Mesendoderm (in vitro differentiated cells): Measurements from ENCODE around the gene CTSW.

Experiments
- DNase-seq: peaks from one replicate; pipeline ENCODE4 v3.0.0; 2013
- H2AK5ac ChIP-seq: 2 replicates; pipeline ENCODE4 v1.6.1; 2013; ENCODE audit warnings: low read length, inconsistent platforms
- H2BK120ac ChIP-seq: 2 replicates; pipeline ENCODE4 v1.6.1; 2013; ENCODE audit warnings: low read depth, mild to moderate bottlenecking, low read length, moderate library complexity, mixed read lengths
- H2BK15ac ChIP-seq: replicated peaks from 2 replicates; pipeline ENCODE4 v1.6.1; 2013; ENCODE audit warnings: low read depth, mild to moderate bottlenecking, moderate library complexity
- H2BK5ac ChIP-seq: 2 replicates; pipeline ENCODE4 v1.6.1; 2013; ENCODE audit warnings: low read length, inconsistent platforms
- H3K18ac ChIP-seq: 2 replicates; pipeline ENCODE4 v1.6.1; 2013; ENCODE audit warnings: mild to moderate bottlenecking, low read length, mixed read lengths
- H3K23ac ChIP-seq: one replicate; pipeline ENCODE4 v1.6.1; 2013; ENCODE audit warnings: low read length
- H3K27ac ChIP-seq: 2 replicates; pipeline ENCODE4 v1.5.1; 2013; ENCODE audit warnings: low read depth, mild to moderate bottlenecking, inconsistent platforms, low read length, moderate library complexity
- H3K27me3 ChIP-seq: 2 replicates; pipeline ENCODE4 v1.6.1; 2013; ENCODE audit warnings: low read length, control low read depth, mild to moderate bottlenecking, inconsistent platforms; ENCODE audit not compliant: insufficient read depth, poor library complexity
- H3K36me3 ChIP-seq: 2 replicates; pipeline ENCODE4 v1.6.1; 2013; ENCODE audit warnings: low read length, inconsistent platforms; ENCODE audit not compliant: control insufficient read depth, insufficient read depth
- H3K4ac ChIP-seq: one replicate; pipeline ENCODE4 v1.6.1; 2013; ENCODE audit warnings: low read depth, mild to moderate bottlenecking, low read length, moderate library complexity
- H3K4me1 ChIP-seq: 2 replicates; pipeline ENCODE4 v1.6.1; 2013; ENCODE audit warnings: low read depth, low read length, inconsistent platforms; ENCODE audit not compliant: control insufficient read depth
- H3K4me2 ChIP-seq: 2 replicates; pipeline ENCODE4 v1.6.1; 2013; ENCODE audit warnings: low read length
- H3K4me3 ChIP-seq: 2 replicates; pipeline ENCODE4 v1.5.1; 2013; ENCODE audit warnings: mild to moderate bottlenecking, low read length
- H3K56ac ChIP-seq: one replicate; pipeline ENCODE4 v1.6.1; 2013; ENCODE audit warnings: low read length
- H3K79me1 ChIP-seq: 2 replicates; pipeline ENCODE4 v1.6.1; 2013; ENCODE audit warnings: low read length, inconsistent platforms
- H3K79me2 ChIP-seq: 2 replicates; pipeline ENCODE4 v1.6.1; 2013; ENCODE audit warnings: mild to moderate bottlenecking, low read length; ENCODE audit not compliant: control insufficient read depth, insufficient read depth
- H3K9ac ChIP-seq: 2 replicates; pipeline ENCODE4 v1.6.1; 2013; ENCODE audit warnings: low read length, inconsistent platforms
- H4K5ac ChIP-seq: one replicate; pipeline ENCODE4 v1.6.1; 2013; ENCODE audit warnings: low read length
- H4K8ac ChIP-seq: one replicate; pipeline ENCODE4 v1.6.1; 2013; ENCODE audit warnings: low read depth, mild to moderate bottlenecking, control low read depth, low read length, moderate library complexity
- WGBS: extraction: QIAGEN DNeasy Blood & Tissue Kit; methylation state at CpG from one replicate; pipeline ENCODE4 v1.1.7; 2013; ENCODE audit warnings: low lambda C conversion rate, missing lambda C conversion rate; ENCODE audit not compliant: insufficient coverage; ENCODE audit errors: extremely low coverage; 5-methylcytosine and 5-hydroxymethylcytosine counted together

The CTSW gene

GRCh38 chr11:65854161-65854592 lies 25.5 kb upstream of the CTSW start:
- peak; percentile 0 for DNase-seq
- Histone ChIP-seq H3K4ac (no peak overlapping the region), H3K79me1 (peaks cover 20% of the 10 kb centered on the region), H4K8ac (no peak overlapping the region), H3K4me1 (peaks cover 3% of the 10 kb centered on the region), H3K4me2 (no peak overlapping the region), H3K79me2 (peaks cover 36% of the 10 kb centered on the region), H3K23ac (no peak overlapping the region), H2AK5ac (no peak overlapping the region), H4K5ac (no peak overlapping the region), H3K27ac (no peak overlapping the region), H3K18ac (no peak overlapping the region), H2BK15ac (no peak overlapping the region), H3K27me3 (no peaks in the 10 kb centered on the region), H2BK5ac (no peak overlapping the region), H3K36me3 (peaks cover 23% of the 10 kb centered on the region), H3K56ac (no peak overlapping the region), H2BK120ac (no peak overlapping the region), H3K9ac (no peak overlapping the region), H3K4me3 (no peak overlapping the region)
- WGBS, result no CpG with 5 or more reads among the region's 4 CpGs

GRCh38 chr11:65854852-65855837 lies 24.5 kb upstream of the CTSW start:
- WGBS, result no CpG with 5 or more reads among the region's 15 CpGs
- no peak overlapping the region for H3K27ac ChIP-seq

GRCh38 chr11:65855927-65856363 lies 23.7 kb upstream of the CTSW start:
- no peak overlapping the region for H3K27ac ChIP-seq

More at GRCh38 chr11:65854852-65855837, 24.5 kb upstream of the CTSW start:
- Histone ChIP-seq H4K8ac (no peak overlapping the region), H2BK5ac (no peak overlapping the region), H3K9ac (no peak overlapping the region), H2BK15ac (no peak overlapping the region), H4K5ac (no peak overlapping the region), H3K79me2 (peaks cover 36% of the 10 kb centered on the region), H3K4me2 (no peak overlapping the region), H3K56ac (no peak overlapping the region), H2AK5ac (no peak overlapping the region), H3K23ac (no peak overlapping the region), H3K27me3 (no peaks in the 10 kb centered on the region), H3K79me1 (peaks cover 20% of the 10 kb centered on the region), H3K36me3 (peaks cover 23% of the 10 kb centered on the region), H3K18ac (no peak overlapping the region), H2BK120ac (no peak overlapping the region), H3K4me1 (peaks cover 3% of the 10 kb centered on the region), H3K4me3 (no peak overlapping the region), H3K4ac (no peak overlapping the region)
- no peak for DNase-seq

GRCh38 chr11:65856689-65857499 lies 22.7 kb upstream of the CTSW start:
- H3K36me3 ChIP-seq, result peaks cover 23% of the 10 kb centered on the region
- H4K8ac ChIP-seq, result peak overlapping the region; percentile 60
- H3K9ac ChIP-seq, result peak overlapping the region; percentile 98
- H2AK5ac ChIP-seq, result peak overlapping the region; percentile 45
- peaks cover 45% of the 10 kb centered on the region for H3K79me2 ChIP-seq
- no CpG with 5 or more reads among the region's 57 CpGs for WGBS
- peak overlapping the region; percentile 96 for H3K18ac ChIP-seq
- H3K4ac ChIP-seq, result peak overlapping the region; percentile 85
- H3K56ac ChIP-seq, result peak overlapping the region; percentile 99
- H2BK15ac ChIP-seq, result no peak overlapping the region
- DNase-seq, result peak; percentile 76
- peaks cover 29% of the 10 kb centered on the region for H3K79me1 ChIP-seq
- no peak overlapping the region for H3K23ac ChIP-seq
- no peak overlapping the region for H4K5ac ChIP-seq
- peak overlapping the region; percentile 76 for H2BK5ac ChIP-seq
- H3K4me2 ChIP-seq, result peak overlapping the region; percentile 71
- H3K4me3 ChIP-seq, result peak overlapping the region; percentile 48
- H3K4me1 ChIP-seq, result peaks cover 3% of the 10 kb centered on the region
- no peaks in the 10 kb centered on the region for H3K27me3 ChIP-seq
- H2BK120ac ChIP-seq, result no peak overlapping the region
- peak overlapping the region; percentile 98 for H3K27ac ChIP-seq

More at GRCh38 chr11:65855927-65856363, 23.7 kb upstream of the CTSW start:
- Histone ChIP-seq H3K56ac (peak overlapping the region; percentile 99), H4K5ac (no peak overlapping the region), H4K8ac (no peak overlapping the region), H3K27me3 (no peaks in the 10 kb centered on the region), H3K23ac (no peak overlapping the region), H2BK120ac (no peak overlapping the region), H3K18ac (no peak overlapping the region), H2BK5ac (no peak overlapping the region), H3K4ac (no peak overlapping the region), H3K9ac (peak overlapping the region; percentile 98), H3K36me3 (peaks cover 23% of the 10 kb centered on the region), H3K4me3 (no peak overlapping the region), H2BK15ac (no peak overlapping the region), H3K79me2 (peaks cover 36% of the 10 kb centered on the region), H3K4me2 (peak overlapping the region; percentile 71), H3K79me1 (peaks cover 20% of the 10 kb centered on the region), H2AK5ac (no peak overlapping the region), H3K4me1 (peaks cover 3% of the 10 kb centered on the region)
- no peak for DNase-seq
- WGBS, result no CpG with 5 or more reads among the region's 15 CpGs

GRCh38 chr11:65857500-65857852 lies 22.2 kb upstream of the CTSW start:
- Histone ChIP-seq H3K56ac (peak overlapping the region; percentile 99), H3K4me2 (peak overlapping the region; percentile 22), H3K4me3 (peak overlapping the region; percentile 48), H3K18ac (peak overlapping the region; percentile 96), H3K79me2 (peaks cover 45% of the 10 kb centered on the region), H2BK120ac (peak overlapping the region; percentile 3), H4K5ac (no peak overlapping the region), H3K27ac (peak overlapping the region; percentile 98), H3K79me1 (peaks cover 32% of the 10 kb centered on the region), H2AK5ac (peak overlapping the region; percentile 45), H2BK5ac (peak overlapping the region; percentile 76), H3K4me1 (peaks cover 3% of the 10 kb centered on the region), H2BK15ac (no peak overlapping the region), H4K8ac (peak overlapping the region; percentile 60), H3K27me3 (no peaks in the 10 kb centered on the region), H3K23ac (no peak overlapping the region), H3K4ac (peak overlapping the region; percentile 85), H3K9ac (peak overlapping the region; percentile 98), H3K36me3 (peaks cover 23% of the 10 kb centered on the region)
- no CpG with 5 or more reads among the region's 49 CpGs for WGBS
- no peak for DNase-seq
